Activated CD8-positive, alpha-beta memory T cell treated with anti-CD3 and anti-CD28 coated beads, Interleukin-2, amount 50 U/mL, for 24 hours (primary cell): ENCODE data around the gene TXNDC8.
A peak's percentile ranks its signal among the peaks of the same experiment; 100 is the strongest.

Experiments
- DNase-seq: peaks from one replicate; pipeline ENCODE4 v3.0.0-alpha.2; 2020; ENCODE audit errors: extremely low read depth

The TXNDC8 gene

DNA sequence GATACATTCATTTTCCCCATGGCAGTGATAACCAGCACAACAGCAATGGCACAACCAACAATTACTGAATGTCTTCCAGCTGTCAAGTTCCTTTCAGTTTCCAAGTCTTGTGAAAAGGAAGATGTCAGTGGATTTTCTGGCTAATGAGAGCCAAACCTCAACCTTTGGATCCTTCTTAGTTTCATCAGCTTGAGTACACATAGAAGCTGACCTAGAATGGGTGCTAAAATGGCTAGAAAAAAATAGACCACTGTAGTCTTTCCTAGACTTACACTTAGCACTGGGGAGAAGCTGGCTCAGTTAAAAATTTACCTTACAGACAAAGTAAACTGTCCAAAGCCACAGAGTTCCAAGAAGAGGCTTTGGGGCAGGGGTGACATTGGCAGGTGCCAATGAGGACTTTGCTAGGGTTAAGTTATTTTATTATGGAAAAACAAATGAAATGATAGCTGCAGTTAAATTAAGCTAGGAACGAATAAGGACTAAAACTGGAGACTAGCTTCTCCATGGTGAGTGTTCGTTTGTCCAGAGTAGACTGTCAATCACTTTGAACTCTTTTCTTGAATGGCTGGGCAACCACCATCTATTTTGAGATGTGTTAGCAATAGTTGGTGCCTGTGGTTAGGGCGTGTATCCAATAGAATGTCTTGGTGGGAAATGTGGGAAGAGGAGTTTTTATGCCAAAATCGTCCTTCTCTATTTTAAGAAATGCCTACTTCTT, 55.5 kb downstream of the TXNDC8 start:
- DNase-seq = no peak

DNA sequence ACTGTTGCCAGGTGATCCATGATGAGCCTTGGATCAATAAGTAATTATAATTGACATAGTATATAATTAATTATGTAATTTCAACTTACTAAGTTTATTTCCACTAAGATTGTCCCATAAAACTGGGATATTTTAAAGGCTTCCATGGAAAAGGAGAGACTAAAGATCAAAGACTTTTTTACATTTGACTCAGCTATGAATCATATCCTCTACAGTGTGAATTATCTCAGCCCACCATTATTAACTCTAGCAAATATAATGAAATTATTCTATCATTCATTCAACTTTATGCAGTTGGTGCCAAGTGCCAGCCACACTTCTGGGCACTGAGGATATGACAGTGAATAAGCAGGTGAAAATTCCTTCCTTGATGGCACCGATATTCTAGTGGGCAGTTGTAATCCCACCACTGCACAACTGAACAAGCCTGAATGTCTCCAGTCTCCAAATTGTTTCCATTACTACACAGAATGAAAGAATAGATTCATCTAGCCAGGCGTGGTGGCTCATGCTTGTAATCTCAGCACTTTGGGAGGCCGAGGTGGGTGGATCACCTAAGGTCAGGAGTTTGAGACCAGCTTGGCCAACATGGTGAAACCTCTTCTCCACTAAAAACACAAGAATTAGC, 59.5 kb downstream of the TXNDC8 start:
- DNase-seq = no peak

DNA sequence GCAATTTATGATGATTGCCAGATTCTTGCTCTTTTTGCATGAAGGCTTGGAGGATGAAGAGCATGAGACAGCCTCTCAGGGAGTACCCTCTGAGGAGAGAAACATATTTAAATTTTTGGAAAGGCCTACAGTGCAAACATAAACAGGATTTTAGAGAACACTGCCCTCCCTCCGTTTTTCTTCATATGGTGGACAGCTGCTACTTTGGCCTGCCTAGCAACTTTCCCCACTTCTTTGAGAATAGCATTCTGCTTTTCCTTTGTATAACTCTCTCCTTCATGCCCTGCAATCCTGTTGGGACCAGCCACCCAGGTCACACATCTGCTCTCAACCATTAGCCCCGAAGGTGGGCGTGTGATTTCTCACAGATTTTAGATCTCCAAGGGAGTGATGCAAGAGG, 60.9 kb downstream of the TXNDC8 start:
- DNase-seq = no peak

DNA sequence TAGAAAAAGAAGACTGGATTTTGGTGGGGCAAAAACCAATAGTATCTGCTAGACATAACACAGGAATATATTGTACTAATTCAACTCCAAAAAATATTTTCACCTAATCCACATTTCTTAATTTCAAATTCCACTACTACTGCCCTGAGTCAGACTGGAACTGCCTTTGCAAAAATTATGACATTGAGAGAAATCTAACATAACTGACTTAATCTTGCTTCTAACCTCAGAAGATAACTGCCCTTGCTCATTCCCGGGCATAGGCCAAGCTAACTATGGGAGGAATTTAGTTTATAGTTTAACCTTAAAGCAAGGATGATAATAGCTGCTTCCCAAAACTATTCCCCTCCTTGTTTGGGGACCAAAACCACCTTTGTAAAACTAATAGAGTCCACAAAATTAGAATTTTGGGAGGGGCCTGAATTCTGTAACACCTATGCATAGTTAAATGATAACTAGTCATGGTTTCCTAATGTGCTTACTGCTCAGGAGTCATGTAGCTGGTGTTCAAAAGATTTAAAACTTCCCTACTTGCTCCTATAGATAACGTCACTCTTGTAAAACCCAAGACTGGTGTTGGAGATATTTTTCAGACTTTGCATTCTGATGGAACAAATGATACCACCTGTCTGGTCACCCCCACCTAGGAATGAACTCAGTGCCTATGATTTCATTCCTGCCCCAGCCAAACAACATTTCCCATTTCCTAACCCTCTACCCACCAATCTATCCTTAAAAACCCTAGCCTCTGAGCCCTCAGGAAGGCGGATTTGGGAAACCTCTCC, 67.3 kb downstream of the TXNDC8 start:
- no peak for DNase-seq

DNA sequence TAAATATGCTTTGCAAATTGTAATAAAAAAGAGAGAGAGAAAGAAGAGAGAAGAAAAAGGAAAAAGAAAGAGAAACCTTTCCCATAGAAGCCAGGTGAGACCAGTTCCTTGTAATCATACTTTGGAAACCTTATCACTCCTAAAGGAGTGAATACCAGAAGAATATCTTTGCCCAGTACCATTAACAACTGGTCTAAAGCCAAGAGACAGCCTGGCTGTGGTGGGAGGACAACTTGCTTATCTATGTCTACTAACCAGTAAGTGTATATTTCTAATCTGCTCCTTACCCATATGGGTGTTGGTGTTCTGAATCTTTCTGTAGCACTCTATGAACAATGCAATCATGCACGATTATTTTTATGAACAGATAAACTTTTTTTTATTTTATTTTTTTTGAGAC, 70.9 kb downstream of the TXNDC8 start:
- DNase-seq = no peak

DNA sequence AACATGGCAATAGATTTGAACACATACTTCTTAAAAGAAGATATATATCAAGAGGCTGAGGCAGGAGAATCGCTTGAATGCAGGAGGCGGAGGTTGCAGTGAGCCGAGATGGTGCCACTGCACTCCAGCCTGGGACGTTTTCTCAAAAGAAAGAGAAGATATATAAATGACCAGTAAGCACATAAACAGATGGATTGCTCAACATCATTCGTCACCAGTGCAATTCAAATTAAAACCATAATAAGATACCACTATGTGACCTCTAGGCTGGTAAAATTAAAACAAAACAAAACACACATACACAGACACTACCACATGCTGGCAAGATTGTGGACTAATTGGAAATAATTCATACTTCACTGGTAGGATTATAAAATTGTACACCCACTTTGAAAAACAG, 76.0 kb downstream of the TXNDC8 start:
- DNase-seq = no peak

DNA sequence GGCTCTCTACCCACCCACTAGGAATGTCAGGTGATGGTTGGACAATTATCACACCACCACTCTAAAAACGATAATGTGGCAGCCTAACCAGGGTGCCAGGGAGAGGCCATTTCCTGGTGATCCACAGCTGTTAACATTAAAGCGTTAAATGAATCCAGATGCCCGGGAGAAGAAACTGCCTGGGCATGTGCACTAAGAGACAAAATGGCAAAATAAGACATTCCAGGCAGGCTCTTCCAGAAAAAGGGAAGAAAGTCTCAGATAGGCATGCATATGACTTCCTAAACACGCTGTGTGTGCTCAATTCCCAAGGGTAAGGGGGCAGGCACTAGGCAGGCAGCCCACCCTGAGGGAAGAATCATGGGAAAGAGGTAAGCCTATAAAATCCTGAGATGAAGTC, 76.8 kb downstream of the TXNDC8 start:
- DNase-seq = no peak

DNA sequence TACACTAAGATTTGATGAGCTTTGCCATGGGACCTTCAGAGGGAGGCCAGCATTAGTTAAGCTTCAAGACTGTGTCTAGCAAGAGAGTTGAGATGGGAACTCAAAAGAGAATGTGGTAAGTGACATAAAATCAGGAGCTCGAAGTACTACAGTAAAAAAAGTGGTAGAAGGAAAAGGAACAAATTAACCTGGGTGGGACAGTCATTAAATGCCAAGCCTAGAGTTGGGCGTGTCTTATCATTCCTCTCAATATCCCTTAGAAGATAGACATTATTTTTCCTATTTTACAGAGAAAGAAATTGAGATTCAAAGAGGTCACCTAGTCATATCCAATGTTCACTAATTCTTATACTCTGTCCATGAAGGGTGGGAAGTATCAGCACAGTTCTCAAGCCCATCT, 78.1 kb downstream of the TXNDC8 start:
- no peak for DNase-seq

DNA sequence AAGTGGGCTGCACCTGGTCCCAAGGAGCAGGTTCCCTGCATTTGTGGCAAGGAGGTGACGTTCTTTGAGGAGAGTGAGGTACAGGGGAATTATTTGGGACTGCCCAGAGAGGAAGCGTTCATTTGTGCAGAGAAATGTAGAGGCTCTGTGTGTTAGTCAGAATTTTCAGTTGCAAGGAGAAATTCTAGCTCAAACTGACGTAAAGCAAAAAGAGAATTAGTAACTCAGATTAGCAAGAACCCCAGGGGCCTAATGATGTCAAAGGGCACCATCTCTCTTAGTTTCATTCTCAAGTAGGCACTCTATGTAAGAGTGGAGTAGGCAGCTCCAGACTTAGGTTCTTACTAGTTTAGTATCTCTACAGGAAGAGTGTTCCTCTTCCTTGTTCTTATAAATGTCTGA, 79.0 kb downstream of the TXNDC8 start:
- DNase-seq = no peak

DNA sequence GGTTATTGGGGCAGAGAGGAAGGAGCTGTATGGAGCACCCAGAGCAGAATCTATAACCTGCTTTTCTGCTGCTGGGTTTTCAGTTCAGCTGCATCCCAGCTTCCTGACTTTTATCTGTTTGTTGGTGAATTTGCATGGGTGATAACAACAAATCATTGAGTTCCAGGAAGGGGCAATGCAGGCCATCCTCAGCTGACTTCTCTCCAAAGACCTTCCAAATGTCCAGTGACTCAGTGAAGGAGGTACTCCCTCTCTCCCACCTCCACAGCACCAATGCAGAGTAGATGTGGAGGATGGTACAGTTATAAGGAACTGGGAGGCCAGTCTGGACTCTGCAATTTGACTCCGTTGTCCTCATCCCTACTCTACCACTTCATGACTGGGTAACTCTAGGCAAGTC, 79.7 kb downstream of the TXNDC8 start:
- no peak for DNase-seq

DNA sequence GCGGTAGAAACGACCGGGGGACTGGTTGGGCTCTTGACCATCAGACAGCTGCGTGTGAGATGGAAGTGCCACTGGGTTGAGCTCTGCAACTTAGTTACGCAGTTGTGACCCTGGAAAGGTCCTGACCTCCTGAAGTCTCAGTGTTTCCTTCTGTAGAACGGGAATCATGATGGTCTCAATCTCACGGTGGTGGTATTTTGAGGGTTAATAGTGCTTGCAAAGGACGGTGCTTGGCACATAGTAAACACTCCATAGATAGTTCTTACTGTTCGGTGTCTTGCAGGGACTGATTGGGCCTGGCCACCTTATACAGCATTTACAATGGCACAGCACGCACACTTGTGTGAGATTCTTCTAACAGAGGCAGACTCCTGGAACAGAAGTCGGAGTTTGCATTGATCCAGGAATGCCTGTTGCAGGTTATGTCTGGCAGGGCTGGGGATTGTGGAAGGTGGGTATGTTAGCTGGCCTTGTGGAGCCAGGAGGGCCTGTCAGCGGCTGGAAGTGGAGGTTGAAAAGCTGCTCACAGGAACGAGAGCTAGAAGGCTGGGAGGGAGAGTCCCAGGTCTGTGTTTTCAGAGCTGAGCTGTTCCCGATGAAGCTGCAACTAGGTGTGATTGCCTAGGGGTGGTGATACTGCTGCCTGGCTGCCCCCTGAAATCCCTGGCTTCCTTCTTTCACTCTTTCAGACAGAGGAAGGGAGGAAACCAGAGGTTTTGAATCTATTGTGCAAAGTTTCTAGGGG, 80.4 kb downstream of the TXNDC8 start:
- no peak for DNase-seq

DNA sequence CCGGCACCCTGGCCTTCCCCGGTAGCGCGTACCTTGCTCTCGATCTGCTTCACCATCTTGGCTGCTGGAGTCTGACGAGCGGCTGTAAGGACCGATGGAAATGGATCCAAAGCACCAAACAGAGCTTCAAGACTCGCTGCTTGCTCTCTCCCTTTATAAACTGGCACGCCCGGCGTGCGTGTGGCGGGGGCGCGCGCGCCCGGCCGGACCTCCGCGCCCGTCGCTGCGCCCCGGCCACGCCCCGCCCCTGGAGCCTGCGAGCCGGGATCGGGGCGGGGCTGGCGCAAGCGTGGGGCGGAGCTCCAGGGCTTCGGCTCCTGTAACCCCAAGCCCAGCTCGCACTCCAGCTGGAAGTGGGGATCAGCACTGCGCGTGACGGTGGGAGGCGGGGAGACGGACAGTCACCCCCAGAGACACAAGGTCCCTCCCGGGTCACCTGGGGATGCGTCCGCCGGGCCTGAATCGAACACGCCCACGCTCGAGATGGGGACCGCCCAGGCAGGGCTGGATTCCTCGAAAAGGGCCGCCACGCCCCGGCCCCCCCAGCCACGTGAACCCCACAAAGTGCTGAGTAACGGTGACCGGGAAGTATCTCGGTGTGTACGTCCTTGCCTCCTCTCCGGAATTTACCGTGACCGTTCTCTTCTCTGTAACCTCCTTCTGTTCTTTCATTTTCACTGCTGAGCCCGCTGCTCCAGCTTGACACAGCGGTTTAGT, 81.1 kb downstream of the TXNDC8 start, which contains the start of gene TXN:
Gene TXN (minus strand): TSS at position 128 of the 717 bp plus-strand sequence. CDS start 72 bp downstream, at position 56.
- peak; percentile 69 for DNase-seq

DNA sequence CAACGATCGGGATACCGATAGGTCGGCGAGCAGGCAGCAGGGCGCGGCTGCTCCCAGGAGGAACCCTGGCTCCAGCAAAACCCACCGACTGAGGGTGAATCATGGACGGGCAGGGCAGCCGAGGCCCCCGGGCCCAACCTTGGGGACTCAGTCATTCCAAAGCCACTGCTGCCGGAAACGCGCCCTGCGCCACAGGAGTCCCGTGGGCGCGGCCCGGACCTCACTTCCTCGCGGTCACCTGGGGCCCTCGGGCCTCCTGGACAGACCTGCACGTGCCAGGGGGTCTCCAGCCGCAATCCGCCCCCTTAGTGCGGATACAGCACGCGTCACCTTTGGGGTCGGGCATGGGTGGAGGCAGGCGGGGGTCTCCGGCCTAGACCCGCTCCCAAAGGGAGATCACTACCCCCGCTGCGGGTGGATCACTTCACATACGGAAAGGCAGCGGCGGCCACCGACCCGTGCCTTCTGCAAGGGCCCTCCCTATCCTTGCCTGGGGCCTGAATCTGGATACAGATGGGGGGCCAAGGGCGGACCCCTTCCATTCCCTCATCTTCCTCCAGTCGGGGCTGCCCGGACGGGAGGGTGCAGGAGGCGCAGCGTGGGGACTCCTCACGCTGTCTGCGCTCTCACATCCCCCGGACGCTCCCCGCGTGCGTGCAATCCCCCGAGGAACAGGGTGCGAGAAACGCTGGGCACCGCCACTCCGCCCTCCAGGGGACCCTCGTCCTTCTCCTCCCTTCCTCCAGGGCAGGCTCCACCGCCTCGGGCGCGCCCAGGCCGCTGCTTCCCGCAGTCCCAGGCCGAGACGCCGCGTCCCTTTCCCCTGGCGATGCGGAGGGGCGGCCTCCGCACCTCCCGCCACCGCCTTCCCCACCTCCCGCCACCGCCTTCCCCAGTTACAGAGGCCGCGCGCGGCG, 81.9 kb downstream of the TXNDC8 start:
- DNase-seq = peak; percentile 12

DNA sequence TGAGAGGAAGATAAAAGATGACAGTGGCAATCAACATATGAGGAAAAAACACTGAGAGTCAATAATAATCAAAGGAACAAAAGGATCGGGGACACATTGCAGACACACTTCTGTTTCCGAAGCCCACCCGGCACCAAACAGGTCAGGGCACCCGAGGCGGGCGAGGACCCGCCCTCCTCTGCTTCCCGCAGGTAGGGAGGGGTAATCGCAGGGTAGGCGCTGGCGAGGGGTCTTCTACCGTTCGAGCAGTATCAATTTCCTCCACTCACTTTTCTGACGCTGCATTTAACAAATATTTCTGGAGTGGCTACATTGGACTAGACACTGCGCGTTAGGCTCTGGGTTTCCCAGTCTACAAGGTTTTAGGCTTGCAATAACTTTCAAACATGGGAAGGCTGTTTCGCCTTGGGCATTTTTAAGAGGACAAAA, 82.6 kb downstream of the TXNDC8 start:
- DNase-seq = no peak

DNA sequence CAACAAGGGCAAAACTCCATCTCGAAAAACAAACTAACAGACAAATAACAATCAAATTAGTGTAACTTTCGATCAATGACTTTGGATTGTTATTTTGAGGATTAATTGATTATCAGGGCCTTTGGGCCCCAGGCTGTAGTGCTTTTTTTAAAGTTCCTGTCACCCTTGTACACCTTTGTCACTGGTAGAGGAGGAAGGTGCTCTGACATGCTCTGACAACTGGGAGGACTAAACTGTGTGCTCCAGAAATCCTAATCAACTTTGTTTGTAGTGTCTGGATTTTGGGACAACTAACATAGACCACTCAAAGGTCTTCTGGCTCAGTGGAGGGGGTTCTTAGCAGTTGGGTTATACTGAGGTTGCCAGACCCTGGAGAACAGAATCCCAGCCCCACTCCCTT, 83.2 kb downstream of the TXNDC8 start:
- DNase-seq = no peak
